ENCODE results near the gene ULBP2.
"Not testable (repeated sequence)": the region's sequence is repeated elsewhere in the genome, so short reads cannot be mapped to it uniquely, and the experiment has no call there.

ULBP2 gene

DNA sequence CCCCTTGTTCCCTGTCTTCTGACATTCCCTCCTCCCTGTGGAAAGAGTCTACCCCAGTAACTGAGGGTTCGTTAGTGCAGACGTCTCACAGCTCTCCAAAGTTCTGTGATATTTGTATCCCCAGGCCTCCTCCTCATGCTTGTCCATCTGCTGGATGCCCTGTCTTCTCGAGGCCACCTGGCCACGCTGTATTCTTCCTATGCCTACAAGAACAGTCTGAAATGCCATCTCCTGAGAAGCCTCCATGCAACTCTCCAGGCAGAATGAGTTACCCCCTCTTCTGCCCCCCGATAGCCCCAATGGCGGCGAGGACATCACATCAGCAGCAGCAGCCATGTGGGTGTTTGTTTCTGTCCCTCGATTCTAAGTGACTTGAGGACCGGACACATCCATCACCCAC lies 9.3 kb downstream of the ULBP2 start:
- TF ChIP-seq, protein P1, sequence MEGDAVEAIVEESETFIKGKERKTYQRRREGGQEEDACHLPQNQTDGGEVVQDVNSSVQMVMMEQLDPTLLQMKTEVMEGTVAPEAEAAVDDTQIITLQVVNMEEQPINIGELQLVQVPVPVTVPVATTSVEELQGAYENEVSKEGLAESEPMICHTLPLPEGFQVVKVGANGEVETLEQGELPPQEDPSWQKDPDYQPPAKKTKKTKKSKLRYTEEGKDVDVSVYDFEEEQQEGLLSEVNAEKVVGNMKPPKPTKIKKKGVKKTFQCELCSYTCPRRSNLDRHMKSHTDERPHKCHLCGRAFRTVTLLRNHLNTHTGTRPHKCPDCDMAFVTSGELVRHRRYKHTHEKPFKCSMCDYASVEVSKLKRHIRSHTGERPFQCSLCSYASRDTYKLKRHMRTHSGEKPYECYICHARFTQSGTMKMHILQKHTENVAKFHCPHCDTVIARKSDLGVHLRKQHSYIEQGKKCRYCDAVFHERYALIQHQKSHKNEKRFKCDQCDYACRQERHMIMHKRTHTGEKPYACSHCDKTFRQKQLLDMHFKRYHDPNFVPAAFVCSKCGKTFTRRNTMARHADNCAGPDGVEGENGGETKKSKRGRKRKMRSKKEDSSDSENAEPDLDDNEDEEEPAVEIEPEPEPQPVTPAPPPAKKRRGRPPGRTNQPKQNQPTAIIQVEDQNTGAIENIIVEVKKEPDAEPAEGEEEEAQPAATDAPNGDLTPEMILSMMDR (IDR thresholded peaks at IDR 0.05; ENCODE audit: control insufficient read depth, insufficient read depth, low read depth, low read length, missing control alignments): no peak
- H3K4me3 ChIP-seq (ENCODE audit: control insufficient read depth, low read depth, low read length): no peak overlapping the region
- no peak for DNase-seq (ENCODE audit: low read depth)

DNA sequence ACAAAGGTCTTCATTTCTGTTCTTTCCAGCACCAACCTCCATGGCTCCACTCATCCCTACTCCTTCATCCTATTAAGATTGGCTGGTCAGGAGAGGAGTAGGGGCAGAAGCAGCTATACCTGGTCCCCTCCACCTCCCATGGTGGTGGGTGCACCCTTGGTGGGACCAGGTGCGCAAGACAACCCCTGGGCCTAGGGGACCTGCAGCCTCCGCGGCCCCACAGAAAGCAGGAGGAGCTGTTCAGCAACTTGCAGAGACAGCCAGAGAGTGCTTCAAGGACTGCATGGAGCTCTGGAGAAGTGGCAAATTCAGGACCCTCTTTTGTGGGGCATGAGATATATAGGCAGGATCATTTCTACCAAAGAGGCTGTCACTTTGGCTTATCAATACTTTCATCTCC lies 9.8 kb downstream of the ULBP2 start:
- TF ChIP-seq, protein P1 (IDR thresholded peaks at IDR 0.05; ENCODE audit: control insufficient read depth, insufficient read depth, low read depth, low read length, missing control alignments): no peak
- no peak for DNase-seq (ENCODE audit: low read depth)
- H3K4me3 ChIP-seq (ENCODE audit: control insufficient read depth, low read depth, low read length): no peak overlapping the region

DNA sequence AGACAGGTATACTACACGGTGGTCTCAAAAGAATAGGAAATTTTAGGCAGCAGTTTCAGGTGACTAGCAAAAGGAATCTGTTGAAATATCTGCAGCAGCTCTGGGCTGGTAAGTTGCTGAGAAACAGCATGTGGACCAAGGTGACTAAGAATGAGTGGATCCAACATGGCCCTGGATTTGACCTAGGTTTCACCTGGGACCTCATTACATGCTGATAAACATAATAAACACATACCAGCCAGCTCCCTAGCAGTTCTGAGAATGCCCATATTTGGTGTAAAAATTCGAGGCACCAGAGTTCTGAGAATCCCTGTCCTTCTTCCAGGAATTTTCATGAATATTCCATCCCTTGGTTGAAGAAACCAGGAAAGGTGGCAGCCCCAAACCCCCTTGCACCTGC lies 11.6 kb downstream of the ULBP2 start:
- H3K4me3 ChIP-seq (ENCODE audit: control insufficient read depth, low read depth, low read length); DNase-seq (ENCODE audit: low read depth): not testable (repeated sequence)

DNA sequence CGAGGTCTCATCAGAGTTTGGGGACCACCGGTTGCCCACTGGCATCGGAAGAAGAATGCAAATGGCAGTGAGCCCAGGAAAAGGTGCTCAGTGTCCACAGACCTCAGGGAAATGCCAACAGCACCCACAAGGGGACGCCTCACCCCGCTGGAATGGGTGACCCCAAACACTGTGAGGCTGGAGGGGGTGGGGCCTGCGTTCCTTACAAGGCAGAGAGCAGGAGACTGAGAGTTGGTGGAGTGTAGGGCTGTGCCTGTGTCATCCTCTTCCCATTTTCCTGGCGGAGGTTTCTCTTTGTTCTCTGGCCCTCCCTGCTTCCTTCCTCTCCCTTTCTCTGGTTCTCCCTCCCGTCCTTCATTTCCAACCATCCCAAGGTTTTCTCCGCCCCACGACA lies 12.1 kb downstream of the ULBP2 start:
- peak overlapping the region; percentile 14 for H3K4me3 ChIP-seq (ENCODE audit: control insufficient read depth, low read depth, low read length)

DNA sequence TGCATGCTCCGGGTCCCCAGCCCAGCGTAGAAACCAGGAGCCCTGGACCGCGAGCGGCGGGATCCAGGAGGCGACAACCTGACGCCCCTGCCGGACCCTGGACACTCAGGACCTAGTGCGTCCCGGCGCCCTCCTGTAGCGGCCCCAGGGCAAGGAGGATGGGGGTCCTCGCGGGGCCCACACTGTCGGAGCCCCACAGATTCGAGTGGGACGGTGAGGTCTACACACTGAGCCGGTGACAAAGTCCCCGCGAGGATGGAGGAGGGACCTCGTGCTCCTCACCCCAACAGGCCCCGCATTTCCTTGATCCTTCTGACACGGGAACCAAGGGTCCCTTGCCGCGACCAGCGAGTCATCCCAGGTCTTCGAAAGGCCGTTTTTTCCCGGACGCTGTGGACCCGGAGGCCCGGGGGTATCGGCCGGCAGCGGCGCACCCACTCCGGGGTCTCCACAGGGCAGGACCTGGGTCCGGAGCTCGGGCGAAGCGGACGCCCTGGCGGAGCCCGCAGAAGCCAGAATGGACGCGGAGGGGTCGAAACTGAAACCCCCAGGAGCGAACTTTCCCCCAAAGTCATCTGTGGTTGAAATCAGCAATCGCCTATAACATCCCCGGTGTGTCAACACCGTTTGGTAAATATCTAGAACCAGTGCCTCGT lies 12.6 kb downstream of the ULBP2 start:
- not testable (repeated sequence) for DNase-seq (ENCODE audit: low read depth)

More for the DNA sequence above, 12.1 kb downstream of the ULBP2 start:
- DNase-seq (ENCODE audit: low read depth): not testable (repeated sequence)

DNA sequence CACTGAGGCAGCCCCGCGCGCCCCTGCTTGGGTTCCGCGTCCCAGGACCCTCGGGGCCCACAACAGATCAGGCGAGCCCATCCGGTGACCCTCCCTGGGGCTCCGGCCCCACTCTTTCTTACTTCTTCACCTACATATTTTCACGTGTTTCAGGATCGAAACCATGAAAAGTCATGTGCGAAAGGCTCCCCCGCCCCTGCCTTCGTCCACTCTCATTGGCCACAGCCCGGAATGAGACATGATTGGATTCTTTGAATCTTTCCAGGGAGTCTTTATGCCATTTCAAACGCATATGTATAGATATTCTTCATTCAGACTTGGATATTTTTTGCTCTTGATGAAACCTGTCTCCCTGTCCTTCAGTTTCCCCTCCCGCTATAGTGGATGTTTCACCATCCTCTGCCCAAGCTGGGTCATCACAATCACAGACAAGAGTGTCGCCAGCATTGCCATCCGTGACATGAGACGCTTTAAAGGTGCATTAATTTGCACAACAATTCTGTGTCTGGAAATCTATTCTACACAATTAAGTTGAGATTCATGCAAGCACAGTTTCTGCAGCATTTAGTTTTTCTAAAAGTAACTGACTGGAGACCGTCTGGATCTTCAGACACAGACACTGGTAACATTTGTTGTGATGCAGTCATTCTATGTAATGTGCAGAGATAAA lies 13.3 kb downstream of the ULBP2 start:
- DNase-seq (ENCODE audit: low read depth); H3K4me3 ChIP-seq (ENCODE audit: control insufficient read depth, low read depth, low read length): not testable (repeated sequence)

More for the DNA sequence above, 12.6 kb downstream of the ULBP2 start:
- H3K4me3 ChIP-seq (ENCODE audit: control insufficient read depth, low read depth, low read length): peak overlapping the region; percentile 14

DNA sequence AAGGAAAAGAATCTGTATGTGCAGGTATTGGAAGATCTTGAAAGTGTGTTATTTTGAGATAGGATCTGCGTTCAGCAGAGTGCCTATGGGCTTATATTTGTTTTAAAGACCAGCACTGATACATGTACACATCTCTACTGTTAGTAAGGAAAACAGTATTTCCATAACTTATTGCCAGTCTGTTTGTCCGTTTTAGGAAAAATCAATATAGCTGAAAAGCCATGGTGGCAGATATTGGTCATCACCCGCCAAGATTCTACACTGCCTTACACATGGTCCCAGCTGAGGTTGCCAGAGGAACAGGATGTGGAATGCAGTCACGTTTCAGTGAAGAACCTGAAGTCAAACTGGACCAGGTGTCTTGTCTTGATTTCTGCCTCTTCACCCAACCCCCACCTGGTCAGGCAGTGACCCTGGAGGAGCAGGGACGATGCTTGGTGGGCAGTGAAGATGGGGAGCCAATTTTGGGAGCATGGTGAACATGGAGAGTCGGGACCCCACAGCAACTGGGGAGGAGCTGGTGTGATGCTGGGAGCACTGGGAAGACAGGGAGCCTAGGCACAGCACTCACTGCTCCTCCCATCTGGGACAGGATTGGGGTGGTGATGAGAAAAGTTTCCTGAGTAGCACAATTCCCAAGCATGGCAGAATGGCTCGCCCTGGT lies 14.0 kb downstream of the ULBP2 start:
- not testable (repeated sequence) for H3K4me3 ChIP-seq (ENCODE audit: control insufficient read depth, low read depth, low read length); DNase-seq (ENCODE audit: low read depth)

DNA sequence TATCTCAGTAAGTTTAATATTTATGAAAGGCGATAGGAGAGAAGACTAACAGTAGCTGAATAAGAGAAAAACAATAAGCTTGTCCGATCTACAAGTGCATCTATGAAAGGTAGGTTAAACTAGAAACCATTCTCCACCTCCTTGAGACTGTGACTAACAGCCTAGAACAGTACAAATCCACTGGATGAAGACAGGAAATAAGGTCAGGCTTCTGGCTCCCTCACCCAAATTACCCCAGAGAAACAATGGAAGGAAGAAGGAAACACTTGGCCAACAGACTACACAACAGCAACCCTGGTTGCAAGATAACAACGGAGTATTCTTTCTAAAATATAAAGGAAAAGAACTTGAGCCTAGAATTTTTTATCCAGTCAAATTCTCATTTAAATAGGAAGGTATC lies 16.3 kb downstream of the ULBP2 start:
- not testable (repeated sequence) for H3K4me3 ChIP-seq (ENCODE audit: control insufficient read depth, low read depth, low read length); DNase-seq (ENCODE audit: low read depth)

DNA sequence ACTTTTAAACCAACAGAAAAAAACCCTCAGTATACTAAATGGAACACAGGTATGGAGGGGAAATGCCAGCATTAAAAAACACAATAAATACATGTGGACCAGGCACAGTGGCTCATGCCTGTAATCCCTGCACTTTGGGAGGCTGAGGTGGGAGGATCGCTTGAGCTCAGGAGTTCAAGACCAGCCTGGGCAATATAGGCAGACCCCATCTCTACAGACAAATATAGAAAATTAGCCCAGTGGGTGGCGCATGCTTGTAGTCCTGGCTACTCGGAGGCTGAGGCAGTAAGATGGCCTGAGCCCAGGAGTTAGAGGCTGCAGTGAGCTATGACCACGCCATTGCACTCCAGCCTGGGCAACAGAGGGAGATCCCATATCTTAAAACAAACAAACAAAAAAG lies 18.0 kb downstream of the ULBP2 start:
- H3K4me3 ChIP-seq (ENCODE audit: control insufficient read depth, low read depth, low read length); DNase-seq (ENCODE audit: low read depth): not testable (repeated sequence)

DNA sequence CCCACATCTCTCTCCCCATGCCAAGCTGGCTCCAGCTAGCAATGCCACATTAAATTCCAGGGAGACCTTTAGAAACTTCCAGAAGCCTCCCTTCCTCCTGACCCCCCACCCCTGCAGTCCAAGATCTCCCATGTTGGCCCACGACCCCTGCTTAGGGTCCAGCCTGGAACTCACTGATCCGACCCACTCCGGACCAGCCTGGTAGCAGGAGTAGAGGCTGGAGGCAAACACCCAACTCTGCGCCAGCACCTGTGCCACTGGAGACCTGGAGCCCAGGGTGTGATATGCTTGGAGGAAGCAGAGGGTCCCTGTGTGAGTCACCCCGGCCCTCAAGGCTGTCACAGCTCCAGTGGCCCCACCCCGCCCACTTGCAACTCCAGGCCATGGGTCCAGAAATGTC lies 18.7 kb downstream of the ULBP2 start:
- DNase-seq (ENCODE audit: low read depth): no peak
- TF ChIP-seq, protein P1 (IDR thresholded peaks at IDR 0.05; ENCODE audit: control insufficient read depth, insufficient read depth, low read depth, low read length, missing control alignments): no peak
- H3K4me3 ChIP-seq (ENCODE audit: control insufficient read depth, low read depth, low read length): no peak overlapping the region
